Neural cell (in vitro differentiated cells): ENCODE measurements around the gene ZNF692. TPM values are rescaled to one million over a fixed set of nuclear protein-coding genes. Genes with fewer than 3 reads are reported as not detected.
"Not testable (repeated sequence)": the region's sequence is repeated elsewhere in the genome, so short reads cannot be mapped to it uniquely, and the experiment has no call there.

Source experiments
- H2AFZ ChIP-seq: fragments of 200-600, 300-800 bp; sonication (generic), shearing (Covaris generic); 2 replicates; pipeline ENCODE4 v1.6.0; 2014; ENCODE audit warnings: low read depth, mild to moderate bottlenecking, antibody characterized with exemption, low read length, moderate library complexity
- H3F3A ChIP-seq: fragments of 200-600 bp; shearing (Covaris generic); 2 replicates; pipeline ENCODE4 v1.6.1; 2016; ENCODE audit warnings: mild to moderate bottlenecking, moderate library complexity, mixed read lengths, antibody characterized with exemption, low read length; ENCODE audit not compliant: insufficient read depth, poor library complexity, severe bottlenecking
- H3K27ac ChIP-seq: fragments of 200-600, 300-800 bp; sonication (generic), shearing (Covaris generic); 2 replicates; pipeline ENCODE4 v1.5.1; 2014; ENCODE audit warnings: mild to moderate bottlenecking, low read length, moderate library complexity
- H3K27me3 ChIP-seq: fragments of 300-800, 200-600 bp; sonication (generic), shearing (Covaris generic); 2 replicates; pipeline ENCODE4 v1.6.0; 2014; ENCODE audit warnings: mild to moderate bottlenecking, low read depth, low read length, moderate library complexity; ENCODE audit not compliant: insufficient read depth
- H3K36me3 ChIP-seq: fragments of 300-800, 200-600 bp; sonication (generic), shearing (Covaris generic); 2 replicates; pipeline ENCODE4 v1.5.1; 2014; ENCODE audit warnings: mild to moderate bottlenecking, antibody characterized with exemption, low read length, moderate library complexity; ENCODE audit not compliant: insufficient read depth
- H3K4me2 ChIP-seq: fragments of 300-800, 200-600 bp; sonication (generic), shearing (Covaris generic); 2 replicates; pipeline ENCODE4 v1.6.0; 2014; ENCODE audit warnings: mild to moderate bottlenecking, low read length
- H3K4me3 ChIP-seq: fragments of 300-800, 200-600 bp; sonication (generic), shearing (Covaris generic); 2 replicates; pipeline ENCODE4 v1.5.1; 2014; ENCODE audit warnings: mild to moderate bottlenecking, low read length, moderate library complexity
- H3K79me2 ChIP-seq: fragments of 200-600 bp; shearing (Covaris generic); replicated peaks from 2 replicates; pipeline ENCODE4 v1.6.0; 2014; ENCODE audit warnings: mild to moderate bottlenecking, low read length, moderate library complexity; ENCODE audit not compliant: insufficient read depth
- H3K9ac ChIP-seq: fragments of 300-800, 200-600 bp; sonication (generic), shearing (Covaris generic); 2 replicates; pipeline ENCODE4 v1.6.1; 2016; ENCODE audit warnings: mild to moderate bottlenecking, low read length, mixed read lengths
- H3K9me2 ChIP-seq: fragments of 200-600 bp; shearing (Covaris generic); 2 replicates; pipeline ENCODE4 v1.6.1; 2016; ENCODE audit warnings: mild to moderate bottlenecking, low read length, mixed read lengths; ENCODE audit not compliant: insufficient read depth
- H3K9me3 ChIP-seq: fragments of 200-600, 300-800 bp; sonication (generic), shearing (Covaris generic); 2 replicates; pipeline ENCODE4 v1.6.1; 2016; ENCODE audit warnings: mild to moderate bottlenecking, mixed run types, low read length, moderate library complexity, mixed read lengths
- H4K20me1 ChIP-seq: fragments of 200-600 bp; shearing (Covaris generic); 2 replicates; pipeline ENCODE4 v1.6.1; 2016; ENCODE audit warnings: mild to moderate bottlenecking, mixed run types; ENCODE audit not compliant: insufficient read depth
- CTCF ChIP-seq: fragments of 450-650 bp; IDR thresholded peaks from 2 replicates; pipeline ENCODE4 v1.5.1; 2014; ENCODE audit warnings: antibody characterized with exemption, mild to moderate bottlenecking, moderate library complexity; ENCODE audit not compliant: poor library complexity, severe bottlenecking
- EP300 ChIP-seq: fragments of 450-650 bp; conservative IDR thresholded peaks from 2 replicates; pipeline ENCODE4 v1.6.1; 2014; ENCODE audit warnings: antibody characterized with exemption, mild to moderate bottlenecking, moderate library complexity; ENCODE audit not compliant: poor library complexity, severe bottlenecking
- EZH2 ChIP-seq: fragments of 200-600, 300-800 bp; shearing (Covaris generic), sonication (generic); IDR thresholded peaks from 2 replicates; pipeline ENCODE4 v1.6.1; 2014; ENCODE audit warnings: antibody characterized with exemption, low read length, borderline replicate concordance, mild to moderate bottlenecking; ENCODE audit not compliant: insufficient read depth, poor library complexity, severe bottlenecking
- MXI1 ChIP-seq: fragments of 450-650 bp; conservative IDR thresholded peaks from 2 replicates; pipeline ENCODE4 v1.6.1; 2014; ENCODE audit warnings: antibody characterized with exemption, mild to moderate bottlenecking; ENCODE audit not compliant: poor library complexity, severe bottlenecking
- POLR2AphosphoS5 ChIP-seq: IDR thresholded peaks from 2 replicates; pipeline ENCODE4 v1.6.1; 2012
- RAD21 ChIP-seq: fragments of 450-650 bp; conservative IDR thresholded peaks from 2 replicates; pipeline ENCODE4 v1.6.1; 2014; ENCODE audit warnings: antibody characterized with exemption, mild to moderate bottlenecking, moderate library complexity
- REST ChIP-seq: IDR thresholded peaks from 2 replicates; pipeline ENCODE4 v1.6.1; 2012; ENCODE audit warnings: borderline replicate concordance
- SMC3 ChIP-seq: fragments of 450-650 bp; conservative IDR thresholded peaks from 2 replicates; pipeline ENCODE4 v1.6.1; 2014; ENCODE audit warnings: antibody characterized with exemption, mild to moderate bottlenecking, moderate library complexity; ENCODE audit not compliant: poor library complexity
- TAF1 ChIP-seq: IDR thresholded peaks from 2 replicates; pipeline ENCODE4 v1.6.1; 2012; ENCODE audit warnings: low read depth
- polyA plus RNA-seq: library from polyadenylated mRNA; depleted of rRNA; stranded (reverse); fragments of >200 nt; gene quantifications from 2 replicates; pipeline ENCODE4 v1.2.3, GENCODE V29; 2014

The ZNF692 gene
- polyA plus RNA-seq, 1 donor from 2014 or later, result 183 TPM

- TF ChIP-seq SMC3 (no peak), CTCF (no peak), RAD21 (no peak), REST (no peak), EP300 (no peak), EZH2 (no peak), POLR2AphosphoS5 (no peak), TAF1 (no peak), MXI1 (no peak)
- Histone ChIP-seq H3K4me3 (no peak overlapping the region), H3K27ac (no peak overlapping the region), H3K27me3 (no peaks in the 10 kb centered on the region), H3K9me3 (no peaks in the 10 kb centered on the region), H2AFZ (no peak overlapping the region), H3K79me2 (no peaks in the 10 kb centered on the region), H3K36me3 (no peaks in the 10 kb centered on the region), H4K20me1 (no peaks in the 10 kb centered on the region), H3K9ac (no peak overlapping the region), H3F3A (no peaks in the 10 kb centered on the region), H3K9me2 (no peaks in the 10 kb centered on the region), H3K4me2 (no peak overlapping the region)
Measured at GRCh38 chr1:248890549-248891498, 31.9 kb upstream of the ZNF692 start.

- not testable (repeated sequence) for H2AFZ ChIP-seq, H3K27ac ChIP-seq, H4K20me1 ChIP-seq, H3K4me3 ChIP-seq, H3K79me2 ChIP-seq, H3K4me2 ChIP-seq, H3K9me2 ChIP-seq, H3K36me3 ChIP-seq, H3K9me3 ChIP-seq, H3F3A ChIP-seq, H3K9ac ChIP-seq, H3K27me3 ChIP-seq
Measured at GRCh38 chr1:248889914-248890243, 31.0 kb upstream of the ZNF692 start.
